Measurements from ENCODE around the gene CCL1. TPM values are rescaled to one million over a fixed set of nuclear protein-coding genes. Genes with fewer than 3 reads are reported as not detected.

The CCL1 gene
- total and polyA plus RNA-seq, 4 donors: not detected

- H3K9ac ChIP-seq (ENCODE audit: low read depth in 1 of 2, low read length in 2 of 2): no peak overlapping the region
- no peaks in the 10 kb centered on the region for H3K36me3 ChIP-seq (ENCODE audit: control insufficient read depth in 4 of 4, insufficient read depth in 3 of 4, low read depth in 1 of 4, low read length in 3 of 4)
- H3K4me3 ChIP-seq (ENCODE audit: low read depth in 1 of 3, low read length in 3 of 3): no peak overlapping the region
- 79% methylated on average over 3 of the region's 3 CpGs for WGBS
- no peaks in the 10 kb centered on the region for H3K9me3 ChIP-seq (ENCODE audit: control insufficient read depth in 4 of 4, low read length in 3 of 4)
- no peak overlapping the region for H3K27ac ChIP-seq (ENCODE audit: low read depth in 1 of 2, low read length in 2 of 2)
- no peak for DNase-seq (ENCODE audit: low spot score)
- peaks cover 0 to 4% (median 0%) of the 10 kb centered on the region in 4 donors for H3K27me3 ChIP-seq (ENCODE audit: control insufficient read depth in 4 of 4, insufficient read depth in 4 of 4, low read length in 3 of 4)
- H3K4me1 ChIP-seq (ENCODE audit: control insufficient read depth in 4 of 4, insufficient read depth in 4 of 4, low read length in 3 of 4): no peaks in the 10 kb centered on the region
- no peak for TF ChIP-seq REST (IDR thresholded peaks at IDR 0.05)
- TF ChIP-seq, protein P1, sequence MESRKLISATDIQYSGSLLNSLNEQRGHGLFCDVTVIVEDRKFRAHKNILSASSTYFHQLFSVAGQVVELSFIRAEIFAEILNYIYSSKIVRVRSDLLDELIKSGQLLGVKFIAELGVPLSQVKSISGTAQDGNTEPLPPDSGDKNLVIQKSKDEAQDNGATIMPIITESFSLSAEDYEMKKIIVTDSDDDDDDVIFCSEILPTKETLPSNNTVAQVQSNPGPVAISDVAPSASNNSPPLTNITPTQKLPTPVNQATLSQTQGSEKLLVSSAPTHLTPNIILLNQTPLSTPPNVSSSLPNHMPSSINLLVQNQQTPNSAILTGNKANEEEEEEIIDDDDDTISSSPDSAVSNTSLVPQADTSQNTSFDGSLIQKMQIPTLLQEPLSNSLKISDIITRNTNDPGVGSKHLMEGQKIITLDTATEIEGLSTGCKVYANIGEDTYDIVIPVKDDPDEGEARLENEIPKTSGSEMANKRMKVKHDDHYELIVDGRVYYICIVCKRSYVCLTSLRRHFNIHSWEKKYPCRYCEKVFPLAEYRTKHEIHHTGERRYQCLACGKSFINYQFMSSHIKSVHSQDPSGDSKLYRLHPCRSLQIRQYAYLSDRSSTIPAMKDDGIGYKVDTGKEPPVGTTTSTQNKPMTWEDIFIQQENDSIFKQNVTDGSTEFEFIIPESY (IDR thresholded peaks at IDR 0.05): no peak
- no peak for TF ChIP-seq NR2F2 (IDR thresholded peaks at IDR 0.05)
- TF ChIP-seq JUND (IDR thresholded peaks at IDR 0.05): no peak
- no peak for TF ChIP-seq SP1 (IDR thresholded peaks at IDR 0.05)
- TF ChIP-seq MAX (IDR thresholded peaks at IDR 0.05): no peak
- no peak for TF ChIP-seq YY1 (IDR thresholded peaks at IDR 0.05)
- no peak for TF ChIP-seq GABPA (IDR thresholded peaks at IDR 0.05 in 1 of 2, conservative IDR thresholded peaks at IDR 0.05 in 1 of 2)
- TF ChIP-seq HNF4G (IDR thresholded peaks at IDR 0.05): no peak
- TF ChIP-seq HNF4A (conservative IDR thresholded peaks at IDR 0.05): no peak
- TF ChIP-seq TAF1 (conservative IDR thresholded peaks at IDR 0.05): no peak
- TF ChIP-seq EGR1 (IDR thresholded peaks at IDR 0.05; ENCODE audit: low read depth in 2 of 2): no peak
- TF ChIP-seq RXRA (IDR thresholded peaks at IDR 0.05): no peak
- no peak for TF ChIP-seq FOXA2 (IDR thresholded peaks at IDR 0.05)
- TF ChIP-seq, protein P2, sequence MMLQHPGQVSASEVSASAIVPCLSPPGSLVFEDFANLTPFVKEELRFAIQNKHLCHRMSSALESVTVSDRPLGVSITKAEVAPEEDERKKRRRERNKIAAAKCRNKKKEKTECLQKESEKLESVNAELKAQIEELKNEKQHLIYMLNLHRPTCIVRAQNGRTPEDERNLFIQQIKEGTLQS (IDR thresholded peaks at IDR 0.05): no peak
- TF ChIP-seq, protein P3, sequence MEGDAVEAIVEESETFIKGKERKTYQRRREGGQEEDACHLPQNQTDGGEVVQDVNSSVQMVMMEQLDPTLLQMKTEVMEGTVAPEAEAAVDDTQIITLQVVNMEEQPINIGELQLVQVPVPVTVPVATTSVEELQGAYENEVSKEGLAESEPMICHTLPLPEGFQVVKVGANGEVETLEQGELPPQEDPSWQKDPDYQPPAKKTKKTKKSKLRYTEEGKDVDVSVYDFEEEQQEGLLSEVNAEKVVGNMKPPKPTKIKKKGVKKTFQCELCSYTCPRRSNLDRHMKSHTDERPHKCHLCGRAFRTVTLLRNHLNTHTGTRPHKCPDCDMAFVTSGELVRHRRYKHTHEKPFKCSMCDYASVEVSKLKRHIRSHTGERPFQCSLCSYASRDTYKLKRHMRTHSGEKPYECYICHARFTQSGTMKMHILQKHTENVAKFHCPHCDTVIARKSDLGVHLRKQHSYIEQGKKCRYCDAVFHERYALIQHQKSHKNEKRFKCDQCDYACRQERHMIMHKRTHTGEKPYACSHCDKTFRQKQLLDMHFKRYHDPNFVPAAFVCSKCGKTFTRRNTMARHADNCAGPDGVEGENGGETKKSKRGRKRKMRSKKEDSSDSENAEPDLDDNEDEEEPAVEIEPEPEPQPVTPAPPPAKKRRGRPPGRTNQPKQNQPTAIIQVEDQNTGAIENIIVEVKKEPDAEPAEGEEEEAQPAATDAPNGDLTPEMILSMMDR (IDR thresholded peaks at IDR 0.05; ENCODE audit: low read depth, low read length, missing input control): no peak
- no peak for TF ChIP-seq FOXA1 (IDR thresholded peaks at IDR 0.05)
These were observed 30.4 kb upstream of the CCL1 start for GRCh38 chr17:34393401-34393800.

DNA sequence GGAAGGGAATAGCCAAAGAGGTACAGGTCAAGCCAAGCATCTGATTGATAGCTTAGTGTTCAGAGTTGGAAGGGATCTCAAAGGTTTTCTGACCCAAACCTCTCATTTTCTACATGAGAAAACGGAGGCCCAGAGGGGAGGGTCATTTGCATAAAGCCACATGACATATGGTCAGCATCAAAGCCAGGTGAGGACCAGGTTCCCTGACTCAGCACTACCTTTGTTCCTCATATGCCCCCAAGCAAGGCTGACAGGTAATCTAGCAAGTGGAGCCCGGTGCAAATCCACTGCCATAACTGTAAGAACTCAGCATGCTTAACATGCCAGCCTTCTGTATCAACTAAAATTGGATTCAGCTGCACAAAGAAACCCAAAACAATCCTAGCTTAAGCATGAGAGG, 28.2 kb upstream of the CCL1 start:
- DNase-seq (ENCODE audit: low spot score): no peak
- no peaks in the 10 kb centered on the region for H3K36me3 ChIP-seq (ENCODE audit: control insufficient read depth in 4 of 4, insufficient read depth in 3 of 4, low read depth in 1 of 4, low read length in 3 of 4)
- H3K9me3 ChIP-seq (ENCODE audit: control insufficient read depth in 4 of 4, low read length in 3 of 4): no peaks in the 10 kb centered on the region
- no peak for TF ChIP-seq HNF4A (conservative IDR thresholded peaks at IDR 0.05)
- WGBS: 77% methylated on average over 2 of the region's 2 CpGs
- H3K27ac ChIP-seq (ENCODE audit: low read depth in 1 of 2, low read length in 2 of 2): no peak overlapping the region
- H3K27me3 ChIP-seq (ENCODE audit: control insufficient read depth in 4 of 4, insufficient read depth in 4 of 4, low read length in 3 of 4): peaks cover 0 to 4% (median 0%) of the 10 kb centered on the region in 4 donors
- H3K9ac ChIP-seq (ENCODE audit: low read depth in 1 of 2, low read length in 2 of 2): no peak overlapping the region
- H3K4me1 ChIP-seq (ENCODE audit: control insufficient read depth in 4 of 4, insufficient read depth in 4 of 4, low read length in 3 of 4): no peaks in the 10 kb centered on the region
- no peak overlapping the region for H3K4me3 ChIP-seq (ENCODE audit: low read depth in 1 of 3, low read length in 3 of 3)
